Sigmoid colon (tissue), 4 donors: ENCODE results near the gene PHETA1.

Experiments used
- EP300 ChIP-seq, 4 donors: sonication (generic); formaldehyde crosslinking; IDR thresholded peaks; one replicate each; pipeline ENCODE4 v1.6.1; 2017; ENCODE audit warnings: antibody characterized with exemption in 4 of 4
- POLR2A ChIP-seq, 2 donors: fragments of 450-650 bp; IDR thresholded peaks; one replicate each; pipeline ENCODE4 v1.6.1; 2016; ENCODE audit warnings: antibody characterized with exemption in 2 of 2, mild to moderate bottlenecking in 2 of 2, moderate library complexity in 2 of 2
- POLR2AphosphoS5 ChIP-seq, 4 donors: sonication (generic); formaldehyde crosslinking; IDR thresholded peaks; one replicate each; pipeline ENCODE4 v1.6.1; 2017; ENCODE audit warnings: antibody characterized with exemption in 4 of 4
- TF ChIP-seq, protein P1 (sequence below), 4 experiments: fragments of 450-650 bp in 3 of 4; fragments of 200-600 bp in 1 of 4; IDR thresholded peaks; one replicate each; pipeline ENCODE4 v1.5.1; 2016 to 2019; ENCODE audit warnings: antibody characterized with exemption in 4 of 4, mild to moderate bottlenecking in 3 of 4, moderate library complexity in 2 of 4

DNA sequence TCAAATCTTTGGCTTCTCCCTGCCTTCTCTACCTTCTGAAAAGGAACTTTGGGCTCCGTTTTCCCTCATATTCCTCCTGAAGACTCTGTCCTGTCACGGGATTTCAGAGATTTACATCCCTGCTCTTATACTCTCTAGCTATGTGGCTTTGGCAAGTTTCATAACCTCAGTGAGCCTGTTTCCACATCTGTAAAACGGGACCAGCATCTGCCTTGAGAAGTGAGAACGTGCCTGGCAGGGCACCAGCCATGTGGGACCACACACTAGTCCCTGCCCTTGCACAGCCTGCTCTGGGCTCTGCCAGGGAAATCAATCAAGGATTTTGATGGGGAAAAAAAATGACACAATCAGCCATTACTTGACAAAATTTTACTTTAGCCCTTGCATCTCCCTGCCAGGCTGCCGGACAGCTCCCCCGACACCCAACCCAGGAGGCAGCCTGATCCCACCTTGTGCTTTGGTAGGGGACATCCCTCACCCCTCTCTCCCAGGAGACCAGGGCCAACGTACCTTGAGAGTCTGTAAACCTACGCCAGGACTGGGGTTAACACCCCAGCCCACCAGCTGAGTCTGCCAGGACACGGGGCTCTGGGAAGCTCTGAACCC lies 8.5 kb downstream of the PHETA1 start:
- TF ChIP-seq POLR2A (IDR thresholded peaks at IDR 0.05), result no peak
- TF ChIP-seq, protein P1, sequence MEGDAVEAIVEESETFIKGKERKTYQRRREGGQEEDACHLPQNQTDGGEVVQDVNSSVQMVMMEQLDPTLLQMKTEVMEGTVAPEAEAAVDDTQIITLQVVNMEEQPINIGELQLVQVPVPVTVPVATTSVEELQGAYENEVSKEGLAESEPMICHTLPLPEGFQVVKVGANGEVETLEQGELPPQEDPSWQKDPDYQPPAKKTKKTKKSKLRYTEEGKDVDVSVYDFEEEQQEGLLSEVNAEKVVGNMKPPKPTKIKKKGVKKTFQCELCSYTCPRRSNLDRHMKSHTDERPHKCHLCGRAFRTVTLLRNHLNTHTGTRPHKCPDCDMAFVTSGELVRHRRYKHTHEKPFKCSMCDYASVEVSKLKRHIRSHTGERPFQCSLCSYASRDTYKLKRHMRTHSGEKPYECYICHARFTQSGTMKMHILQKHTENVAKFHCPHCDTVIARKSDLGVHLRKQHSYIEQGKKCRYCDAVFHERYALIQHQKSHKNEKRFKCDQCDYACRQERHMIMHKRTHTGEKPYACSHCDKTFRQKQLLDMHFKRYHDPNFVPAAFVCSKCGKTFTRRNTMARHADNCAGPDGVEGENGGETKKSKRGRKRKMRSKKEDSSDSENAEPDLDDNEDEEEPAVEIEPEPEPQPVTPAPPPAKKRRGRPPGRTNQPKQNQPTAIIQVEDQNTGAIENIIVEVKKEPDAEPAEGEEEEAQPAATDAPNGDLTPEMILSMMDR (IDR thresholded peaks at IDR 0.05), result no peak
- TF ChIP-seq EP300 (IDR thresholded peaks at IDR 0.05), result no peak
- no peak for TF ChIP-seq POLR2AphosphoS5 (IDR thresholded peaks at IDR 0.05)
